MCF 10A (cell line): ENCODE results near the gene ASTL. TPM values are rescaled to one million over a fixed set of nuclear protein-coding genes. Genes with fewer than 3 reads are reported as not detected.

ENCODE experiments used
- BruUV-seq: library from RNA; stranded (reverse); fragments of 400-500 nt; replicated peaks from 2 replicates; lab custom pipeline; 2021; lab: Mats Ljungman, UMichigan
- CTCF ChIA-PET: fragments of 300-600 bp; sonication (Branson Sonifier 250); formaldehyde crosslinking; extraction: SDS; loops from one replicate; lab custom pipeline; 2021; ENCODE audit warnings: antibody characterized with exemption, inconsistent platforms; lab: Yijun Ruan, JAX
- POLR2A ChIA-PET: fragments of 300-600, 350-650 bp; sonication (Branson Sonifier 250); formaldehyde crosslinking; extraction: SDS; loops from one replicate; lab custom pipeline; 2020; ENCODE audit warnings: antibody characterized with exemption, inconsistent platforms; lab: Yijun Ruan, JAX
- DNase-seq: peaks from one replicate; pipeline ENCODE4 v3.0.0-alpha.2; 2018; ENCODE audit not compliant: unreplicated experiment
- H3K27ac Mint-ChIP-seq: one replicate; pipeline ENCODE4 v1.8.0; 2022; ENCODE audit warnings: mild to moderate bottlenecking, low read depth, mixed read lengths; ENCODE audit not compliant: unreplicated experiment
- H3K27me3 Mint-ChIP-seq: one replicate; pipeline ENCODE4 v1.8.0; 2022; ENCODE audit warnings: mixed read lengths; ENCODE audit not compliant: insufficient read depth, unreplicated experiment
- H3K36me3 Mint-ChIP-seq: one replicate; pipeline ENCODE4 v1.8.0; 2022; ENCODE audit warnings: mild to moderate bottlenecking, moderate library complexity, mixed read lengths; ENCODE audit not compliant: insufficient read depth, unreplicated experiment
- H3K4me1 Mint-ChIP-seq: one replicate; pipeline ENCODE4 v1.8.0; 2022; ENCODE audit warnings: mixed read lengths; ENCODE audit not compliant: insufficient read depth, unreplicated experiment
- H3K4me3 Mint-ChIP-seq: one replicate; pipeline ENCODE4 v1.8.0; 2022; ENCODE audit warnings: mild to moderate bottlenecking, moderate library complexity, mixed read lengths; ENCODE audit not compliant: unreplicated experiment
- H3K9me3 Mint-ChIP-seq: one replicate; pipeline ENCODE4 v1.8.0; 2022; ENCODE audit warnings: mixed read lengths; ENCODE audit not compliant: unreplicated experiment
- intact Hi-C: fragments of 100-400 bp; cut with micrococcal nuclease; formaldehyde crosslinking; loops from 2 replicates; pipeline ENCODE4 v1.14.1; 2022
- total RNA-seq: library from RNA; stranded (reverse); gene quantifications from 2 replicates; pipeline ENCODE4 v1.2.3, GENCODE V29; 2022
- TF ChIP-seq, protein P1 (sequence below): fragments of 200-600 bp; IDR thresholded peaks from one replicate; pipeline ENCODE4 v1.8.0; 2022; ENCODE audit warnings: antibody characterized with exemption, mild to moderate bottlenecking; ENCODE audit not compliant: unreplicated experiment

Gene ASTL
- total RNA-seq, 1 experiment from 2014 or later = not detected

DNA sequence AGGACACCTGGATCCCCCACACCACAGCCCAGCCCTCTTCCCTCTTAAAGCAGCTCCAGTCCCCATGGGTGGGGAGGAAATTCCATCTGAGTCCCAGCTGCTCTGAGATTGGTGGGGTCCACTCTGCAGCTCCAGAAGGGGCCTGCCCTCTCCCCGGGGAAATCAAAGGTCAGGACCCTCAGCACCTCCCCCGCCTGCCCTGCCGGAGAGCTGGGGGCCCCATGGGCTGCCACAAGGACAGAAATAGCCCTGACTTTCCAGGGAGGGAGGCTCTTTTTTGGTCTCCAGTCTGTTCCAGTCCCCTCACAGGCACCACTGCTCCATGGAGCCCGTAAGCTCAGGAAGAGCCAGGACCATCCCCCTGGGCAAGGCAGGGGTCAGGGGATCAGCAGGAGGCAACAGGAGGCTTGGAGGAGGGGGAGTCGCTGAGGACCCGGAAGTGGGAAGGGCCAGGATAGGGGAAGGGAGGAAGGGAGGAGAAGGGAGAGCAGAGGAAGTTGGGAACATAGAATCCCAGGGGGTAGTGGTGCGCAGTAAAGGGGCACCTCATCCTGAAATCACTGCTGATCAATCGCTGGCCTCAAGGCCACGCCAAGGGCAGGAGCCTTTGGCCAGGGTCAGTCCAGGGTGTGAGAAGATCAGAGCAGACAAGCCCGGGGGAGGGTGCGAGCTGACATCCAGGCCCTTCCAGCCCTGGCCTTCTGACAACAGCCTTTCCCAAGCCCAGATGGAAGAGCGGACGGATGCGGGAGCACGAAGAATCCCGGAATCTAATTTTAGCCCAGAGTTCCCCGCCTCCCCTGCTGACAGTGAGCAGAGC is 29.6 kb downstream of the ASTL start:
- Mint-ChIP-seq H3K4me3 (no peak overlapping the region), H3K27ac (no peak overlapping the region), H3K27me3 (no peaks in the 10 kb centered on the region), H3K9me3 (peaks cover 11% of the 10 kb centered on the region), H3K36me3 (no peaks in the 10 kb centered on the region), H3K4me1 (no peaks in the 10 kb centered on the region)
- TF ChIP-seq, protein P1, sequence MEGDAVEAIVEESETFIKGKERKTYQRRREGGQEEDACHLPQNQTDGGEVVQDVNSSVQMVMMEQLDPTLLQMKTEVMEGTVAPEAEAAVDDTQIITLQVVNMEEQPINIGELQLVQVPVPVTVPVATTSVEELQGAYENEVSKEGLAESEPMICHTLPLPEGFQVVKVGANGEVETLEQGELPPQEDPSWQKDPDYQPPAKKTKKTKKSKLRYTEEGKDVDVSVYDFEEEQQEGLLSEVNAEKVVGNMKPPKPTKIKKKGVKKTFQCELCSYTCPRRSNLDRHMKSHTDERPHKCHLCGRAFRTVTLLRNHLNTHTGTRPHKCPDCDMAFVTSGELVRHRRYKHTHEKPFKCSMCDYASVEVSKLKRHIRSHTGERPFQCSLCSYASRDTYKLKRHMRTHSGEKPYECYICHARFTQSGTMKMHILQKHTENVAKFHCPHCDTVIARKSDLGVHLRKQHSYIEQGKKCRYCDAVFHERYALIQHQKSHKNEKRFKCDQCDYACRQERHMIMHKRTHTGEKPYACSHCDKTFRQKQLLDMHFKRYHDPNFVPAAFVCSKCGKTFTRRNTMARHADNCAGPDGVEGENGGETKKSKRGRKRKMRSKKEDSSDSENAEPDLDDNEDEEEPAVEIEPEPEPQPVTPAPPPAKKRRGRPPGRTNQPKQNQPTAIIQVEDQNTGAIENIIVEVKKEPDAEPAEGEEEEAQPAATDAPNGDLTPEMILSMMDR = no peak
- ChIA-PET CTCF (interaction anchor here (0.5 to 1.5 kb wide), 5 partner anchors 29 to 177 kb away, joined by 3 to 5 read pairs (median 3); no protein-coding TSS in a partner anchor), POLR2A (no interaction called here)
- intact Hi-C loops = no loop called here
- no peak for DNase-seq
- no TSS peak for BruUV-seq

DNA sequence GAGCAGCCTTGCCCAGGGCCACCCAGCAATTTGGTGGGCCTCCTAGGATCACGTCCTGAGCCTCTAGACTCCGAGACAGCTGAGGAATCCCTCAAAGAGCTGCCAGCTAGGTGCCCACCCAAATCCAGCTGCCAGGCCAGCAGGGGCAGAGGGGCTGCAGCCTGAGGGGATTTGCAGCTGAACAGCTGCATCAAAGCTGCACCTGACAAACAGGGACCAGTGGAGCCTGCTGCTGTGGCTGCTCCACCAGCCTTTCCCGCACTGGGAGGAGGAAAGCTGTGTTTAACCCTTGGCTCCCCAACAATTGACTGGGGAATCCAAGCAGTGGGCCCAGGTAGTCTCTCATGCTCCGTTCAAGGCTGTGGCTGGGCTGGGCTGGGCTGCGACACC is 30.2 kb downstream of the ASTL start:
- no peaks in the 10 kb centered on the region for H3K27me3 Mint-ChIP-seq
- no peak for DNase-seq
- POLR2A ChIA-PET = no interaction called here
- no peaks in the 10 kb centered on the region for H3K4me1 Mint-ChIP-seq
- intact Hi-C loops = no loop called here
- BruUV-seq = no TSS peak
- H3K27ac Mint-ChIP-seq = no peak overlapping the region
- CTCF ChIA-PET = interaction anchor here (0.6 to 1.9 kb wide), 5 partner anchors 9 to 178 kb away, joined by 3 to 13 read pairs (median 4); no protein-coding TSS in a partner anchor
- H3K9me3 Mint-ChIP-seq = peaks cover 11% of the 10 kb centered on the region
- TF ChIP-seq, protein P1 = no peak
- H3K4me3 Mint-ChIP-seq = no peak overlapping the region
- no peaks in the 10 kb centered on the region for H3K36me3 Mint-ChIP-seq

- Mint-ChIP-seq H3K27ac (no peak overlapping the region), H3K36me3 (no peaks in the 10 kb centered on the region), H3K4me3 (no peak overlapping the region), H3K27me3 (no peaks in the 10 kb centered on the region), H3K9me3 (peaks cover 11% of the 10 kb centered on the region), H3K4me1 (no peaks in the 10 kb centered on the region)
- intact Hi-C loops = no loop called here
- ChIA-PET CTCF (interaction anchor here (1.5 to 1.9 kb wide), 2 partner anchors 9 to 66 kb away, joined by 4 to 13 read pairs; no protein-coding TSS in a partner anchor), POLR2A (no interaction called here)
- DNase-seq = no peak
- BruUV-seq = no TSS peak
- TF ChIP-seq, protein P1 = no peak
Observed at GRCh38 chr2:96107708-96108065, 30.6 kb downstream of the ASTL start.

DNA sequence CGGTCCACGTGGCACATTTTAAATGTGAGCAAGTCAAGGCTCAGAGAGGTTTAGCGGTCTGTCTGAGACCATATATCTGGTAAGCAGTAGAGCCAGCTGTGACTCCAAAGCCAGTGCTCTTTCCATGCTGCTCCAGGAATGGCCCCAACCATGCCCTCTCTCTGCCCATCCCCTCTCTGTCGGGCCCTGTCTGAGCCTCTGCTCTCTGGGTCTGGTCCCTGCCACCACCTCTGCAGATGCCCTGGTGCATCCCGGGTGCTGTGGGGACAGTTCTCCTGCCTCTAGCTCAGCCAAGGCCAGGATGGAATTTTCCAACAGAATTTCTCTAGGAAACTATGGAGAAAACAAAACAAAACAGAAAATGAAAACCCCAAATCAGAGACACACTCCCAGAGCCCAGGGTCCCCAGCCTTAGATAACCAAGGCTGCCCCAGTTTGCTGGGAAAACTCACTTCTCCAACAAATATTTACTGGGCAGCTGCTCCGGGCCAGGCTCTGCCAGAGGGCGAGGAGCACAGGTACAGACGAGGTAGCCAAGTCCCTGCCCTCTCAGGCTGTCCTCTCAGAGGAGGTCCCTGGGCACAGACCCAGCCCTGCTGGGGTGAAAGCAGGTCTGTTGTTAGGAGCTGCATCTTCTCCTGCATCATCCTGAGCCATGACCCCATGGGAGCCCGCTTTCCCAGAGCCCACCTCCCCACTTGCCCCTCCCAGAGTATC is 31.2 kb downstream of the ASTL start:
- DNase-seq = no peak
- H3K4me1 Mint-ChIP-seq = no peaks in the 10 kb centered on the region
- no peak overlapping the region for H3K4me3 Mint-ChIP-seq
- ChIA-PET POLR2A (no interaction called here), CTCF (interaction anchor here (1.9 kb wide), 1 partner anchor 10 kb away, joined by 13 read pairs; no protein-coding TSS in a partner anchor)
- no peaks in the 10 kb centered on the region for H3K36me3 Mint-ChIP-seq
- TF ChIP-seq, protein P1 = no peak
- no peaks in the 10 kb centered on the region for H3K27me3 Mint-ChIP-seq
- H3K9me3 Mint-ChIP-seq = peaks cover 11% of the 10 kb centered on the region
- H3K27ac Mint-ChIP-seq = no peak overlapping the region
- intact Hi-C loops = no loop called here
- no TSS peak for BruUV-seq
